ENCODE measurements around the gene BAHCC1.

BAHCC1 gene

GRCh38 chr17:81374890-81375289, 20.4 kb upstream of the BAHCC1 start:
- TF ChIP-seq CTCF (IDR thresholded peaks at IDR 0.05; ENCODE audit: low read depth, low read length, missing control alignments) = no peak
- no peak for DNase-seq
- no peaks in the 10 kb centered on the region for H3K36me3 ChIP-seq (replicated peaks)
- in situ Hi-C loops (cut with HindIII; ENCODE audit: low pct_ligation_motif_present, low sequenced_read_pairs) = no loop called here
- no peaks in the 10 kb centered on the region for H3K27me3 ChIP-seq (replicated peaks)
- H3K4me3 ChIP-seq (ENCODE audit: low read depth, low read length) = no peak overlapping the region
- H3K27ac ChIP-seq = no peak overlapping the region

GRCh38 chr17:81376946-81377714, 18.1 kb upstream of the BAHCC1 start:
- no peak for TF ChIP-seq CTCF (IDR thresholded peaks at IDR 0.05; ENCODE audit: low read depth, low read length, missing control alignments)
- no peak overlapping the region for H3K4me3 ChIP-seq (ENCODE audit: low read depth, low read length)
- DNase-seq = no peak
- H3K27ac ChIP-seq = no peak overlapping the region
- no peaks in the 10 kb centered on the region for H3K36me3 ChIP-seq (replicated peaks)
- H3K27me3 ChIP-seq (replicated peaks) = no peaks in the 10 kb centered on the region
- in situ Hi-C loops (cut with HindIII; ENCODE audit: low pct_ligation_motif_present, low sequenced_read_pairs) = no loop called here

GRCh38 chr17:81378941-81379511, 16.2 kb upstream of the BAHCC1 start:
- no peaks in the 10 kb centered on the region for H3K27me3 ChIP-seq (replicated peaks)
- H3K27ac ChIP-seq = no peak overlapping the region
- no peaks in the 10 kb centered on the region for H3K36me3 ChIP-seq (replicated peaks)
- no peak for DNase-seq
- no peak overlapping the region for H3K4me3 ChIP-seq (ENCODE audit: low read depth, low read length)
- no peak for TF ChIP-seq CTCF (IDR thresholded peaks at IDR 0.05; ENCODE audit: low read depth, low read length, missing control alignments)
- in situ Hi-C loops (cut with HindIII; ENCODE audit: low pct_ligation_motif_present, low sequenced_read_pairs) = no loop called here

GRCh38 chr17:81379523-81379942, 15.7 kb upstream of the BAHCC1 start:
- DNase-seq = no peak
- Histone ChIP-seq H3K27ac (no peak overlapping the region), H3K36me3 (replicated peaks) (no peaks in the 10 kb centered on the region), H3K27me3 (replicated peaks) (no peaks in the 10 kb centered on the region), H3K4me3 (ENCODE audit: low read depth, low read length) (no peak overlapping the region)
- no peak for TF ChIP-seq CTCF (IDR thresholded peaks at IDR 0.05; ENCODE audit: low read depth, low read length, missing control alignments)
- in situ Hi-C loops (cut with HindIII; ENCODE audit: low pct_ligation_motif_present, low sequenced_read_pairs) = no loop called here

GRCh38 chr17:81380131-81380530, 15.1 kb upstream of the BAHCC1 start:
- no peak overlapping the region for H3K4me3 ChIP-seq (ENCODE audit: low read depth, low read length)
- TF ChIP-seq CTCF (IDR thresholded peaks at IDR 0.05; ENCODE audit: low read depth, low read length, missing control alignments) = no peak
- DNase-seq = no peak
- in situ Hi-C loops (cut with HindIII; ENCODE audit: low pct_ligation_motif_present, low sequenced_read_pairs) = no loop called here
- H3K27me3 ChIP-seq (replicated peaks) = no peaks in the 10 kb centered on the region
- H3K36me3 ChIP-seq (replicated peaks) = no peaks in the 10 kb centered on the region
- no peak overlapping the region for H3K27ac ChIP-seq
